HepG2 (cell line): ENCODE data around the gene RPS19BP1. TPM values are rescaled to one million over a fixed set of nuclear protein-coding genes. Genes with fewer than 3 reads are reported as not detected.
A peak's percentile ranks its signal among the peaks of the same experiment; 100 is the strongest.

ENCODE experiments used
- BRD4 ChIP-seq: sonication (generic); formaldehyde crosslinking; IDR thresholded peaks from 2 replicates; pipeline ENCODE4 v1.4.0; 2020; ENCODE audit warnings: missing genetic modification reagents
- CBX5 ChIP-seq: sonication (generic); formaldehyde crosslinking; IDR thresholded peaks from 2 replicates; pipeline ENCODE4 v1.4.0; 2020; ENCODE audit warnings: missing genetic modification reagents, borderline replicate concordance
- CENPX ChIP-seq: sonication (generic); formaldehyde crosslinking; IDR thresholded peaks from 2 replicates; pipeline ENCODE4 v1.9.0; 2021; ENCODE audit warnings: mild to moderate bottlenecking, missing genetic modification reagents, moderate library complexity
- DMTF1 ChIP-seq: sonication (generic); formaldehyde crosslinking; IDR thresholded peaks from 2 replicates; pipeline ENCODE4 v1.4.0; 2020; ENCODE audit warnings: mild to moderate bottlenecking, missing genetic modification reagents
- HINFP ChIP-seq: sonication (generic); formaldehyde crosslinking; IDR thresholded peaks from 2 replicates; pipeline ENCODE4 v1.4.0; 2020; ENCODE audit warnings: low read depth, mild to moderate bottlenecking, missing genetic modification reagents
- KLF13 ChIP-seq: sonication (generic); formaldehyde crosslinking; IDR thresholded peaks from 2 replicates; pipeline ENCODE4 v1.4.0; 2020; ENCODE audit warnings: mild to moderate bottlenecking, missing genetic modification reagents
- MAFG ChIP-seq: sonication (generic); formaldehyde crosslinking; IDR thresholded peaks from 2 replicates; pipeline ENCODE4 v1.5.1; 2020; ENCODE audit warnings: mild to moderate bottlenecking, missing genetic modification reagents
- PTBP1 ChIP-seq: fragments of 200-400 bp; formaldehyde crosslinking; IDR thresholded peaks from 2 replicates; pipeline ENCODE4 v1.6.1; 2018; ENCODE audit warnings: low read length, low read depth; ENCODE audit not compliant: poor library complexity, severe bottlenecking
- SIX1 ChIP-seq: sonication (generic); formaldehyde crosslinking; IDR thresholded peaks from 2 replicates; pipeline ENCODE4 v1.4.0; 2020; ENCODE audit warnings: missing genetic modification reagents, borderline replicate concordance
- SNRNP70 ChIP-seq: fragments of 200-400 bp; formaldehyde crosslinking; IDR thresholded peaks from 2 replicates; pipeline ENCODE4 v1.6.1; 2017; ENCODE audit warnings: mild to moderate bottlenecking, low read depth, low read length, moderate library complexity
- SP1 ChIP-seq, 2 experiments: fragments of 450-650 bp in 1 of 2; sonication (generic) in 1 of 2; formaldehyde crosslinking in 1 of 2; IDR thresholded peaks; 2 replicates each; pipeline versions ENCODE4 v1.4.0 to v1.6.1; 2016 to 2020; ENCODE audit warnings: missing genetic modification reagents in 1 of 2
- TBP ChIP-seq: sonication (generic); formaldehyde crosslinking; IDR thresholded peaks from 2 replicates; pipeline ENCODE4 v1.5.0; 2020; ENCODE audit warnings: missing genetic modification reagents
- TBX3 ChIP-seq: fragments of 450-650 bp; IDR thresholded peaks from 2 replicates; pipeline ENCODE4 v1.6.1; 2017; ENCODE audit warnings: antibody characterized with exemption, mild to moderate bottlenecking, inconsistent platforms, borderline replicate concordance
- YY1 ChIP-seq: IDR thresholded peaks from 2 replicates; pipeline ENCODE4 v1.6.1; 2011; ENCODE audit warnings: low read length, low read depth, moderate library complexity, mild to moderate bottlenecking; ENCODE audit not compliant: insufficient read depth, insufficient replicate concordance
- ZMYM4 ChIP-seq: sonication (generic); formaldehyde crosslinking; IDR thresholded peaks from 2 replicates; pipeline ENCODE4 v1.8.1; 2023; ENCODE audit warnings: mild to moderate bottlenecking, missing genetic modification reagents
- ZNF510 ChIP-seq: sonication (generic); formaldehyde crosslinking; IDR thresholded peaks from 2 replicates; pipeline ENCODE4 v1.4.0; 2020; ENCODE audit warnings: low read depth, mild to moderate bottlenecking, missing genetic modification reagents
- ZNF557 ChIP-seq: sonication (generic); formaldehyde crosslinking; IDR thresholded peaks from 2 replicates; pipeline ENCODE4 v1.4.0; 2020; ENCODE audit warnings: missing genetic modification reagents
- ZZZ3 ChIP-seq: sonication (generic); formaldehyde crosslinking; IDR thresholded peaks from 2 replicates; pipeline ENCODE4 v1.4.0; 2020; ENCODE audit warnings: missing genetic modification reagents, mild to moderate bottlenecking, borderline replicate concordance
- polyA plus RNA-seq, 8 experiments: library from polyadenylated mRNA; depleted of rRNA in 3 of 8; stranded (reverse) in 7 of 8; unstranded in 1 of 8; fragments of >200 nt; fragmentation: Illumina TruSeq in 4 of 8; extraction: Trizol in 4 of 8; gene quantifications; 2 replicates each; pipeline versions ENCODE4 v1.2.1 to v1.2.3, GENCODE V29; 2011 to 2016; ENCODE audit warnings: low read depth in 4 of 8, missing spikeins in 1 of 8, mixed read lengths in 1 of 8; ENCODE audit not compliant: insufficient read depth in 1 of 8
- total RNA-seq, 5 experiments: library from RNA; depleted of rRNA; stranded (reverse); fragments of >200 nt; fragmentation: Illumina TruSeq; extraction: Trizol; gene quantifications; 2 replicates each; pipeline ENCODE4 v1.2.3, GENCODE V29; 2016; ENCODE audit warnings: low read depth in 1 of 5
- TF ChIP-seq, protein P1 (sequence below): IDR thresholded peaks from 2 replicates; pipeline ENCODE4 v1.6.1; 2012; ENCODE audit warnings: low read length, improper control_type of control experiment
- TF ChIP-seq, protein P2 (sequence below): sonication (generic); formaldehyde crosslinking; conservative IDR thresholded peaks from 2 replicates; pipeline ENCODE4 v1.8.1; 2023; ENCODE audit warnings: missing genetic modification reagents

The RPS19BP1 gene
- total and polyA plus RNA-seq, 2 of the 13 experiments (the other 11 are each of a cell fraction or from before 2014, with no cell fraction given): 44.3 to 81.3 TPM

GRCh38 chr22:39520226-39521105 is 12.1 kb downstream of the RPS19BP1 start, which contains the start of gene ATF4 (continued):
- no peak for TF ChIP-seq DMTF1
- TF ChIP-seq ZNF557 (CRISPR knock-in tag): 0 out of 2 replicates have a peak, but pooled peaks have one; percentile 78
- TF ChIP-seq ZZZ3 (CRISPR knock-in tag): no peak; the same call in 1 of the 2 replicates
- peak; percentile 63; the same call in 1 of the 2 replicates for TF ChIP-seq TBX3
- TF ChIP-seq, protein P1, sequence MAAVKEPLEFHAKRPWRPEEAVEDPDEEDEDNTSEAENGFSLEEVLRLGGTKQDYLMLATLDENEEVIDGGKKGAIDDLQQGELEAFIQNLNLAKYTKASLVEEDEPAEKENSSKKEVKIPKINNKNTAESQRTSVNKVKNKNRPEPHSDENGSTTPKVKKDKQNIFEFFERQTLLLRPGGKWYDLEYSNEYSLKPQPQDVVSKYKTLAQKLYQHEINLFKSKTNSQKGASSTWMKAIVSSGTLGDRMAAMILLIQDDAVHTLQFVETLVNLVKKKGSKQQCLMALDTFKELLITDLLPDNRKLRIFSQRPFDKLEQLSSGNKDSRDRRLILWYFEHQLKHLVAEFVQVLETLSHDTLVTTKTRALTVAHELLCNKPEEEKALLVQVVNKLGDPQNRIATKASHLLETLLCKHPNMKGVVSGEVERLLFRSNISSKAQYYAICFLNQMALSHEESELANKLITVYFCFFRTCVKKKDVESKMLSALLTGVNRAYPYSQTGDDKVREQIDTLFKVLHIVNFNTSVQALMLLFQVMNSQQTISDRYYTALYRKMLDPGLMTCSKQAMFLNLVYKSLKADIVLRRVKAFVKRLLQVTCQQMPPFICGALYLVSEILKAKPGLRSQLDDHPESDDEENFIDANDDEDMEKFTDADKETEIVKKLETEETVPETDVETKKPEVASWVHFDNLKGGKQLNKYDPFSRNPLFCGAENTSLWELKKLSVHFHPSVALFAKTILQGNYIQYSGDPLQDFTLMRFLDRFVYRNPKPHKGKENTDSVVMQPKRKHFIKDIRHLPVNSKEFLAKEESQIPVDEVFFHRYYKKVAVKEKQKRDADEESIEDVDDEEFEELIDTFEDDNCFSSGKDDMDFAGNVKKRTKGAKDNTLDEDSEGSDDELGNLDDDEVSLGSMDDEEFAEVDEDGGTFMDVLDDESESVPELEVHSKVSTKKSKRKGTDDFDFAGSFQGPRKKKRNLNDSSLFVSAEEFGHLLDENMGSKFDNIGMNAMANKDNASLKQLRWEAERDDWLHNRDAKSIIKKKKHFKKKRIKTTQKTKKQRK: no peak
- peak; percentile 90 for TF ChIP-seq BRD4 (CRISPR knock-in tag)
- TF ChIP-seq ZMYM4 (CRISPR knock-in tag): peak; percentile 68; the same call in 1 of the 2 replicates
- TF ChIP-seq CENPX (CRISPR knock-in tag): no peak
- peak; percentile 59 for TF ChIP-seq PTBP1
- TF ChIP-seq SP1 (IDR thresholded peaks at IDR 0.05): no peak
- peak; percentile 30; the same call in 1 of the 2 replicates for TF ChIP-seq SP1 (CRISPR knock-in tag; IDR thresholded peaks at IDR 0.05)
- TF ChIP-seq SIX1: peak; percentile 53; the same call in 1 of the 2 replicates
- TF ChIP-seq CBX5 (CRISPR knock-in tag): peak; percentile 77; the same call in 1 of the 2 replicates
- no peak for TF ChIP-seq SNRNP70
- no peak for TF ChIP-seq KLF13 (CRISPR knock-in tag)
- TF ChIP-seq, protein P2, sequence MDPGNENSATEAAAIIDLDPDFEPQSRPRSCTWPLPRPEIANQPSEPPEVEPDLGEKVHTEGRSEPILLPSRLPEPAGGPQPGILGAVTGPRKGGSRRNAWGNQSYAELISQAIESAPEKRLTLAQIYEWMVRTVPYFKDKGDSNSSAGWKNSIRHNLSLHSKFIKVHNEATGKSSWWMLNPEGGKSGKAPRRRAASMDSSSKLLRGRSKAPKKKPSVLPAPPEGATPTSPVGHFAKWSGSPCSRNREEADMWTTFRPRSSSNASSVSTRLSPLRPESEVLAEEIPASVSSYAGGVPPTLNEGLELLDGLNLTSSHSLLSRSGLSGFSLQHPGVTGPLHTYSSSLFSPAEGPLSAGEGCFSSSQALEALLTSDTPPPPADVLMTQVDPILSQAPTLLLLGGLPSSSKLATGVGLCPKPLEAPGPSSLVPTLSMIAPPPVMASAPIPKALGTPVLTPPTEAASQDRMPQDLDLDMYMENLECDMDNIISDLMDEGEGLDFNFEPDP: no peak
- no peak for TF ChIP-seq TBP (CRISPR knock-in tag)
- TF ChIP-seq MAFG (CRISPR knock-in tag): no peak
- TF ChIP-seq HINFP: peak; percentile 9
- peak; percentile 94 for TF ChIP-seq YY1
- TF ChIP-seq ZNF510 (CRISPR knock-in tag): peak; percentile 90; the same call in 1 of the 2 replicates
